ENCODE measurements around the gene RNF168. TPM values are rescaled to one million over a fixed set of nuclear protein-coding genes. Genes with fewer than 3 reads are reported as not detected.

Gene RNF168
- total and polyA plus RNA-seq, 2 of the 4 experiments (the other 2 are of a cell fraction) = 2.5 to 15.2 TPM

DNA sequence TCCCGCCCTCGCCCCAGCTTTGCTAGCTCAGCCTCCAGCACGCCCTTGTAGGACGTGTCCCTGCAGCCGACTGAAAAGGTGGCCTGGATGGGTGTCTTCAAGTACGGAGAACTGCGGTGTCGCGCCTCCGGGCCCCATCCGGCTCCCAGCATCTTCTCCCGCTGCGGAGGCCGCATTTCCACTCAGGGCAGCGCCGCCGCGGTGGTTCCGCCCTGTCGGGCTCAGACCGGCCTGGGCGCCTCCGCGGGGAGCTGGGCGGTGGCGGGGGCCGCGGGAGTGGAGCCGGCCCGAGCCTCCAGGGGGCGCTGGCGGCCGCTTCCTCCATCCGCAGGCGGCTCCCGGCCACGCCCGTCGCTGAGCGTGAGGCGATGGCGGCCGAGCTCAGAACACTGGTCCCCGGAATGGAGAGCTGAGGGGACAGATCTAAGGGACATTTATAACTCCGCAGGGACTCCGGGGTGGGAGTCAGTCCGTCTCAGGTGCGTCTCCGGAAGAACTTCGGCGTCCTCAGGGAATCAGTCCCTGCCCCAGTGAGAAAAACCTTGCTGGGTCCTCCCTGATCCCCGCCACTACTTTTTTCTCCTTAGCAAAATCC, 25.2 kb upstream of the RNF168 start:
- peak overlapping the region; percentile 58 for H3K23ac ChIP-seq (ENCODE audit: low read depth, low read length)
- 0 out of 2 replicates have a peak, but pooled peaks cover 2% of the 10 kb centered on the region for H3K4me1 ChIP-seq (ENCODE audit: control insufficient read depth, insufficient read depth, low read length)
- H3K4me2 ChIP-seq (ENCODE audit: low read depth, low read length) = peak overlapping the region; percentile 77
- POLR2A ChIA-PET (ENCODE audit: unreplicated experiment) = interaction anchor here (0.9 kb wide), 1 partner anchor 96 kb away, joined by 3 read pairs; the partner anchor contains the start of gene UBXN7
- H4K5ac ChIP-seq (ENCODE audit: low read depth, low read length) = peak overlapping the region; percentile 96
- H2BK20ac ChIP-seq (ENCODE audit: low read depth, low read length) = peak overlapping the region; percentile 53; the same call in 1 of the 2 replicates
- H2AK9ac ChIP-seq (replicated peaks; ENCODE audit: low read depth, low read length, poor library complexity) = peak overlapping the region; percentile 88
- 15% methylated on average over 11 of the region's 52 CpGs; no CpG with 5 or more reads in 1 of the 2 experiments for WGBS, 2 experiments (ENCODE audit: extremely low coverage in 2 of 2, insufficient read length in 1 of 2)
- peak overlapping the region; percentile 94 for H2BK120ac ChIP-seq (ENCODE audit: low read depth, low read length)
- peaks cover 6% of the 10 kb centered on the region; the same call in 1 of the 2 replicates for H3K9me1 ChIP-seq (ENCODE audit: insufficient read depth, low read length)
- H3K9ac ChIP-seq (ENCODE audit: low read depth, low read length) = peak overlapping the region; percentile 34; the same call in 1 of the 2 replicates
- dilution Hi-C loops (cut with HindIII; ENCODE audit: low sequenced_read_pairs, unreplicated experiment) (no loop called here), in situ Hi-C loops (cut with MboI; ENCODE audit: low sequenced_read_pairs) (no loop called here), intact Hi-C loops (cut with micrococcal nuclease) (loop anchor here (1.0 to 2.0 kb wide), 2 partner anchors 40 to 156 kb away; partner anchors contain the start of genes FBXO45 and WDR53)
- peak overlapping the region; percentile 18 for H2BK5ac ChIP-seq (ENCODE audit: low read depth, low read length, poor library complexity, severe bottlenecking)
- no peaks in the 10 kb centered on the region for H4K20me1 ChIP-seq (ENCODE audit: insufficient read depth, low read length)
- peak overlapping the region; percentile 85 for H3K4ac ChIP-seq (ENCODE audit: low read depth, low read length)
- H4K8ac ChIP-seq (ENCODE audit: low read depth in 2 of 2, low read length in 2 of 2) = peak overlapping the region; percentile 95 to 98
- no peaks in the 10 kb centered on the region for H3K36me3 ChIP-seq (ENCODE audit: control insufficient read depth, insufficient read depth, low read length)
- H3K14ac ChIP-seq (replicated peaks; ENCODE audit: low read depth, low read length) = peak overlapping the region; percentile 95
- H2AK5ac ChIP-seq (ENCODE audit: low read depth, low read length) = peak overlapping the region; percentile 23; the same call in 1 of the 2 replicates
- no TSS peak for BruUV-seq (replicated peaks)
- ATAC-seq (ENCODE audit: low read depth) (peak; percentile 97), DNase-seq (peak; percentile 26)
- peak overlapping the region; percentile 87 for H4K91ac ChIP-seq (ENCODE audit: insufficient read depth, low read depth, low read length)
- no peaks in the 10 kb centered on the region; the same call in 1 of the 2 replicates for H3K27me3 ChIP-seq (ENCODE audit: control insufficient read depth, insufficient read depth, low read length)
- peak overlapping the region; percentile 99 for H2AFZ ChIP-seq (replicated peaks; ENCODE audit: low read length, poor library complexity)
- peak overlapping the region; percentile 51; the same call in 1 of the 2 replicates for H3K18ac ChIP-seq (ENCODE audit: low read depth, low read length)
- peaks cover 4% of the 10 kb centered on the region; the same call in 1 of the 2 replicates for H3K9me3 ChIP-seq (ENCODE audit: control insufficient read depth, insufficient read depth, low read length)
- peak overlapping the region; percentile 71; the same call in 1 of the 3 replicates for H2BK15ac ChIP-seq (ENCODE audit: low read depth, low read length)
- H3K27ac ChIP-seq (ENCODE audit: insufficient read depth, low read length) = peak overlapping the region; percentile 39
- CTCF ChIA-PET = interaction anchor here (0.7 kb wide), 1 partner anchor 10 kb away, joined by 6 read pairs; no protein-coding TSS in a partner anchor
- no peaks in the 10 kb centered on the region for H3K79me1 ChIP-seq (ENCODE audit: low read depth in 1 of 2, low read length in 2 of 2)
- peak overlapping the region; percentile 44 for H3K4me3 ChIP-seq (ENCODE audit: insufficient read depth, low read depth, low read length)
- peak overlapping the region; percentile 28; the same call in 1 of the 2 replicates for H3K56ac ChIP-seq (ENCODE audit: extremely low read depth, insufficient read depth, low read length)
- TF ChIP-seq NFE2L2 (IDR thresholded peaks at IDR 0.05; ENCODE audit: low read depth, low read length) (no peak), RCOR1 (IDR thresholded peaks at IDR 0.05; ENCODE audit: insufficient replicate concordance, low read length) (no peak), SMC3 (IDR thresholded peaks at IDR 0.05; ENCODE audit: low read depth, low read length) (peak; percentile 27), MXI1 (IDR thresholded peaks at IDR 0.05; ENCODE audit: borderline replicate concordance, low read depth, low read length) (no peak), MAZ (IDR thresholded peaks at IDR 0.05; ENCODE audit: borderline replicate concordance, low read depth, low read length) (peak; percentile 71; the same call in 1 of the 2 replicates), CEBPB (IDR thresholded peaks at IDR 0.05; ENCODE audit: low read depth, low read length) (no peak), RFX5 (IDR thresholded peaks at IDR 0.05; ENCODE audit: low read depth, low read length) (no peak), BHLHE40 (IDR thresholded peaks at IDR 0.05; ENCODE audit: low read depth, low read length) (no peak), ELK1 (IDR thresholded peaks at IDR 0.05; ENCODE audit: borderline replicate concordance, low read depth, low read length) (no peak), POLR2A (IDR thresholded peaks at IDR 0.05; ENCODE audit: low read depth, low read length) (no peak), CTCF (conservative IDR thresholded peaks at IDR 0.05; ENCODE audit: low read depth, low read length) (peak; percentile 71), MAFK (IDR thresholded peaks at IDR 0.05; ENCODE audit: low read depth, low read length) (no peak), RAD21 (IDR thresholded peaks at IDR 0.05; ENCODE audit: low read length) (peak; percentile 53), USF2 (IDR thresholded peaks at IDR 0.05; ENCODE audit: low read depth, low read length) (no peak)

All from IMR-90 (cell line).